Measurements from ENCODE around the gene ABL1.

DNA sequence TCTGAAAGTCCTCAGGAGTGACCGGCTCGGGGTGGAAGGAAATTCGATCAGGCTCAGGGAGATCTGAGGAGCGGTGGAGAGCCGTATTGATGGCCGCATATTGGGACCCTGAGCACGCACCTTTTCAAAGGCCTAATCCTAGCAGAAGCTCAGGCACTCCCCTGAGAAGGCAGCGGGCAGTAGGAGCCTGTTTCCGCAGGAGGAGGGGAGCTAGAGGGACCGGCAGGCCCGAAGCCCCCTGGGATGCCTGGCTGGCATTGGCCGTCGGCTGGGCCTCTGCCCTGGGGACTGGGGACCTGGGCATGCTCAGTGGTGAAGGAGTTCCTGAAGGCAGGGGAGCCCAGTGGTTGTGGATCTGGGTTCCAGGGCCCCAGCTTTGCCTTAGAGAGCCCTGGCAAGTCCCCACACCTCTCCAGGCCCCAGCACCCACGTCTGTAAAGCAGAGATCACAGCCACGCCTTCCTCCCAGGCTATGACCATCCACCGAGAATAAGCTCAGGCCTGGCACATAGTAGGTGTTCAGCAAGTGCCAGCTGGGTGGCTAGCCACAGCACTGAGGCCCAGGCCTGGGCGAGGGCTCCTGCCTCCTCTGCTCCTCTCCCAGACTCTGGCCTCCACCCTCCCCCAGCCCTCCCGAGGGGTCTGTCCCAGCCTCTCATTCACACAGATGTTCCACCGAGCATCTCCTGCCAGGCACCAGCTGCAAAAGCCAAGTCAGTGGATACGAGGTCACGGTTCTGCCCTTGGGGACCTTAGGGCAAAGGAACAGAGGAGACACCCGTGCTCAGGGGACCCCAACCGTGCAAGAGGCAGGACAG is 78.8 kb downstream of the ABL1 start:
- TF ChIP-seq, protein P1, sequence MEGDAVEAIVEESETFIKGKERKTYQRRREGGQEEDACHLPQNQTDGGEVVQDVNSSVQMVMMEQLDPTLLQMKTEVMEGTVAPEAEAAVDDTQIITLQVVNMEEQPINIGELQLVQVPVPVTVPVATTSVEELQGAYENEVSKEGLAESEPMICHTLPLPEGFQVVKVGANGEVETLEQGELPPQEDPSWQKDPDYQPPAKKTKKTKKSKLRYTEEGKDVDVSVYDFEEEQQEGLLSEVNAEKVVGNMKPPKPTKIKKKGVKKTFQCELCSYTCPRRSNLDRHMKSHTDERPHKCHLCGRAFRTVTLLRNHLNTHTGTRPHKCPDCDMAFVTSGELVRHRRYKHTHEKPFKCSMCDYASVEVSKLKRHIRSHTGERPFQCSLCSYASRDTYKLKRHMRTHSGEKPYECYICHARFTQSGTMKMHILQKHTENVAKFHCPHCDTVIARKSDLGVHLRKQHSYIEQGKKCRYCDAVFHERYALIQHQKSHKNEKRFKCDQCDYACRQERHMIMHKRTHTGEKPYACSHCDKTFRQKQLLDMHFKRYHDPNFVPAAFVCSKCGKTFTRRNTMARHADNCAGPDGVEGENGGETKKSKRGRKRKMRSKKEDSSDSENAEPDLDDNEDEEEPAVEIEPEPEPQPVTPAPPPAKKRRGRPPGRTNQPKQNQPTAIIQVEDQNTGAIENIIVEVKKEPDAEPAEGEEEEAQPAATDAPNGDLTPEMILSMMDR (IDR thresholded peaks at IDR 0.05; ENCODE audit: insufficient read depth, low read length, poor library complexity, severe bottlenecking): no peak
- TF ChIP-seq EZH2phosphoT487 (conservative IDR thresholded peaks at IDR 0.05; ENCODE audit: low read length): no peak

Data from SU-DHL-6 (cell line).